ENCODE data around the gene TRPM3.

GRCh38 chr9:70579686-70580085, 541.7 kb downstream of the TRPM3 start:
- TF ChIP-seq POLR2A (IDR thresholded peaks at IDR 0.05) (no peak), CTCF (IDR thresholded peaks at IDR 0.05 in 8 of 11, conservative IDR thresholded peaks at IDR 0.05 in 3 of 11) (no peak), POLR2AphosphoS5 (IDR thresholded peaks at IDR 0.05) (no peak)

Measured in spleen (tissue), 7 donors.